ENCODE results near the gene ERH.

Gene ERH

DNA sequence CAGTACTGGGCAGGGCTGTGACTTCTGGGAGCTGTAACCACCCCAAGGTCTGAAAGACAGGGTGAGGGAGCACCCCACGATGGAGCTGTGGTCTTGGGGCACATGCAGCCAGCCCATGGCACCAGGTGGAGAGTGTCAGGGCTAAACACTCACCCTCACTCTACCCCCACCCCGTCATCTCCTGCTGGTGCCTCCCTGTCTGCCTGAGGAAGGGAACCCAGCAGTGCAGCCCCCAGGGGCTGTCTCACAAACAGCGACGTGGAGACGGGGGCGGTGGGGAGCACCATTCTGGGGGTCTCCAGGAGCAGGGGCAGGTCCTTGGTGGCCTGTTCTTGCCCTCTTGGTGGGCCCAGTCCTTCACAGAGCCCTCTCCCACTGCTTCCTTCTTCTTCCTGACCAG, 63.5 kb downstream of the ERH start:
- Histone ChIP-seq H3K4me3 (ENCODE audit: low read depth in 1 of 2, low read length in 2 of 2) (no peak overlapping the region), H3K9me3 (ENCODE audit: control insufficient read depth in 1 of 2, low read length in 2 of 2) (no peaks in the 10 kb centered on the region), H3K27ac (ENCODE audit: low read depth, low read length) (no peak overlapping the region), H3K27me3 (ENCODE audit: control insufficient read depth in 1 of 2, insufficient read depth in 2 of 2, low read length in 2 of 2) (peaks cover 2 to 5% of the 10 kb centered on the region in 2 donors), H3K36me3 (ENCODE audit: control insufficient read depth in 1 of 2, insufficient read depth in 2 of 2, low read length in 2 of 2) (no peaks in the 10 kb centered on the region), H3K9ac (ENCODE audit: low read depth in 1 of 2, low read length in 2 of 2) (no peak overlapping the region), H3K4me1 (ENCODE audit: control insufficient read depth in 1 of 2, insufficient read depth in 2 of 2, low read length in 2 of 2) (no peaks in the 10 kb centered on the region)

GRCh38 chr14:69333791-69334337, 64.2 kb downstream of the ERH start:
- Histone ChIP-seq H3K36me3 (ENCODE audit: control insufficient read depth in 1 of 2, insufficient read depth in 2 of 2, low read length in 2 of 2) (no peaks in the 10 kb centered on the region), H3K9ac (ENCODE audit: low read depth in 1 of 2, low read length in 2 of 2) (no peak overlapping the region), H3K4me3 (ENCODE audit: low read depth in 1 of 2, low read length in 2 of 2) (no peak overlapping the region), H3K27me3 (ENCODE audit: control insufficient read depth in 1 of 2, insufficient read depth in 2 of 2, low read length in 2 of 2) (peaks cover 0 to 5% of the 10 kb centered on the region in 2 donors), H3K9me3 (ENCODE audit: control insufficient read depth in 1 of 2, low read length in 2 of 2) (no peaks in the 10 kb centered on the region), H3K4me1 (ENCODE audit: control insufficient read depth in 1 of 2, insufficient read depth in 2 of 2, low read length in 2 of 2) (no peaks in the 10 kb centered on the region), H3K27ac (ENCODE audit: low read depth, low read length) (no peak overlapping the region)

GRCh38 chr14:69332782-69333395, 65.2 kb downstream of the ERH start:
- Histone ChIP-seq H3K36me3 (ENCODE audit: control insufficient read depth in 1 of 2, insufficient read depth in 2 of 2, low read length in 2 of 2) (no peaks in the 10 kb centered on the region), H3K27me3 (ENCODE audit: control insufficient read depth in 1 of 2, insufficient read depth in 2 of 2, low read length in 2 of 2) (peaks cover 0 to 5% of the 10 kb centered on the region in 2 donors), H3K27ac (ENCODE audit: low read depth, low read length) (no peak overlapping the region), H3K4me3 (ENCODE audit: low read depth in 1 of 2, low read length in 2 of 2) (no peak overlapping the region), H3K9me3 (ENCODE audit: control insufficient read depth in 1 of 2, low read length in 2 of 2) (no peaks in the 10 kb centered on the region), H3K4me1 (ENCODE audit: control insufficient read depth in 1 of 2, insufficient read depth in 2 of 2, low read length in 2 of 2) (no peaks in the 10 kb centered on the region), H3K9ac (ENCODE audit: low read depth in 1 of 2, low read length in 2 of 2) (no peak overlapping the region)

GRCh38 chr14:69331206-69331605, 66.9 kb downstream of the ERH start:
- no peak overlapping the region for H3K27ac ChIP-seq (ENCODE audit: low read depth, low read length)
- H3K27me3 ChIP-seq (ENCODE audit: control insufficient read depth in 1 of 2, insufficient read depth in 2 of 2, low read length in 2 of 2): peaks cover 0 to 5% of the 10 kb centered on the region in 2 donors
- H3K36me3 ChIP-seq (ENCODE audit: control insufficient read depth in 1 of 2, insufficient read depth in 2 of 2, low read length in 2 of 2): peaks cover 0 to 3% of the 10 kb centered on the region in 2 donors
- no peak overlapping the region for H3K9ac ChIP-seq (ENCODE audit: low read depth in 1 of 2, low read length in 2 of 2)
- H3K4me1 ChIP-seq (ENCODE audit: control insufficient read depth in 1 of 2, insufficient read depth in 2 of 2, low read length in 2 of 2): no peaks in the 10 kb centered on the region
- no peak overlapping the region for H3K4me3 ChIP-seq (ENCODE audit: low read depth in 1 of 2, low read length in 2 of 2)
- H3K9me3 ChIP-seq (ENCODE audit: control insufficient read depth in 1 of 2, low read length in 2 of 2): no peaks in the 10 kb centered on the region

Data from duodenal mucosa (tissue), 2 donors.